HG03457 (cell line): Measurements from ENCODE around the gene LRRC4C.
"Not testable (repeated sequence)": the region's sequence is repeated elsewhere in the genome, so short reads cannot be mapped to it uniquely, and the experiment has no call there.

Experiments
- ATAC-seq: cut with Tn5 transposase; IDR thresholded peaks from one replicate; pipeline ENCODE4 v1.9.1; 2021; ENCODE audit warnings: moderate number of reproducible peaks; ENCODE audit not compliant: unreplicated experiment

The LRRC4C gene

DNA sequence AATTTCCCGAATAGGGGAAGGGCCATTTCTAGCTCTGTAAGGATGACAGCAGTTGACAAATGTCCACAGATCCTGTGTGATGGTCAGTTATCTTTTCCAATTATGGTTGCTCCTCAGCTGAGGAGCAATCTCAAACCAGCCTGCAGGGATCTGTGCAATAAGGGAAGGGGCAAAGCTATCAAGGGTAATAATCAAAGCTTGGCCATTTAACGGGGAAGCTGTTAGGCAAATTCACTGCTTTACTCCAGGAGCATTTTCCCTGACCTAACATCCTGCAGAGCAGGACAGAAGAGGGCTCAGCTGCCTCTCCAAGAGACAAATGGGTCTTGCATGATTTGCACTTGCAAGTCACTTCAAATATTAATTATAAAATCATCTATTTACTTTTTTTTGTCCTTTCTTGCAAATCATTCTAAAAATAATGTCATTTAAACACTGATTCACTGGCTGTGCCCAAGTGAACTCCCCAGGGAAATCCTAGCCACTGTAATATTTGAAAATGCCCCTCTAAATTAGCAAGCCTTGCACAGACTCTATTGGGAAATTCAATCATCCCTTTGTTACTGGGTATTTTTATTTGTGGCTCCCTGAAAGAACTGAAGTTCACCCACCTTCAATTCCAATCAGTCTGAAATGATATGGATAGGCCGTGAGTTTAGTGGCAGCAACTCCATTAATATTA, 1256.7 kb downstream of the LRRC4C start:
- ATAC-seq, result no peak

DNA sequence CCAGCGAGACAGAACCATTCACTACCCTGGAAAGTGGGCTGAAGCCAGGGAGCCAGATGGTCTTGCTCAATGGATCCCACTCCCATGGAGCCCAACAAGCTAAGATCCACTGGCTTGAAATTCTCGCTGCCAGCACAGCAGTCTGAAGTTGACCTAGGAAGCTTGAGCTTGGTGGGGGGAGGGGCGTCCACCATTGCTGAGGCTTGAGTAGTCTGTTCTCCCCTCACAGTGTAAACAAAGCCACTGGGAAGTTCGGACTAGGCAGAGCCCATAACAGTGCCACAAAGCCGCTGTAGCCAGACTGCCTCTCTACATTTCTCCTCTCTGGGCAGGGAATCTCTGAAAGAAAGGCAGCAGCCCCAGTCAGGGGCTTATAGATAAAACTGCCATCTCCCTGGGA, 1266.9 kb downstream of the LRRC4C start:
- ATAC-seq, result not testable (repeated sequence)

GRCh38 chr11:40190294-40190693, 1269.2 kb downstream of the LRRC4C start:
- no peak for ATAC-seq

DNA sequence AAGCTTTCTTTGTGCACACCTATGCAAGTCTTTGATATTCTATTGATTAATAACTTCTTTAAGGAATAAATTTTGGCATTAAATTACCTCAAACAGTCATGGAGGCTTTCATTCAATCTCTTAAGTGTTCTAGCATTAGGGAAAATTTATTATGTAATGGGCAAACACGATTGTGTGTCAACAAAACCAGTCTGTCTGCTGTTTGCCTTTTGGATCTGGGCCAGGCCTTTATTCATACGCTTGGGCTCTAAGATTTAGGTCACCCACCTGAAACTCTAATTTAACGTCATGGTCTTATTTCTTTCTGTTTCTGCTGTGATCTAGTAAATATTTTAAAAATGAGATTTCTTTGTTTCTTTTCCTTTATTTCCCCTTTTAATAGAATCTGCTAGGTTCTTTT, 1270.6 kb downstream of the LRRC4C start:
- ATAC-seq, result no peak

DNA sequence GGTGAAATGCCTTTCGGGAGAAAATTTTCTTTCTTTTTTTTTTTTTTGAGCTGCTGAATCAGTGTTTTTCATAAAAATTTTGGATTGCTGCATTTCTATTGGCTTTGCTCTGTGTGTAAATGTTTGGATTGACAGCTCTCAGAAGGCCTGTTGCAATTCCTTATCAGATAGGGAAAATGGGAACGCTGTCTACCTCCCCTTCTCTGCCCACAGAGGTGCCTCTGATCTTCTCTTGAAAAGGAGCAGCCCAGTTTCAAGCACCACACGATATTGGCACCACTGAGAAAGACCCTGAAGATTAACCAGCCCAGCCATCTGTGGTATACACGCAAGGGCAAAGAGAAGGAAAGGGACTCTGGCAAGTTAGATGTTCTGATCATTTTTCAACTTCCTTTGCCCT, 1272.2 kb downstream of the LRRC4C start:
- ATAC-seq, result no peak

DNA sequence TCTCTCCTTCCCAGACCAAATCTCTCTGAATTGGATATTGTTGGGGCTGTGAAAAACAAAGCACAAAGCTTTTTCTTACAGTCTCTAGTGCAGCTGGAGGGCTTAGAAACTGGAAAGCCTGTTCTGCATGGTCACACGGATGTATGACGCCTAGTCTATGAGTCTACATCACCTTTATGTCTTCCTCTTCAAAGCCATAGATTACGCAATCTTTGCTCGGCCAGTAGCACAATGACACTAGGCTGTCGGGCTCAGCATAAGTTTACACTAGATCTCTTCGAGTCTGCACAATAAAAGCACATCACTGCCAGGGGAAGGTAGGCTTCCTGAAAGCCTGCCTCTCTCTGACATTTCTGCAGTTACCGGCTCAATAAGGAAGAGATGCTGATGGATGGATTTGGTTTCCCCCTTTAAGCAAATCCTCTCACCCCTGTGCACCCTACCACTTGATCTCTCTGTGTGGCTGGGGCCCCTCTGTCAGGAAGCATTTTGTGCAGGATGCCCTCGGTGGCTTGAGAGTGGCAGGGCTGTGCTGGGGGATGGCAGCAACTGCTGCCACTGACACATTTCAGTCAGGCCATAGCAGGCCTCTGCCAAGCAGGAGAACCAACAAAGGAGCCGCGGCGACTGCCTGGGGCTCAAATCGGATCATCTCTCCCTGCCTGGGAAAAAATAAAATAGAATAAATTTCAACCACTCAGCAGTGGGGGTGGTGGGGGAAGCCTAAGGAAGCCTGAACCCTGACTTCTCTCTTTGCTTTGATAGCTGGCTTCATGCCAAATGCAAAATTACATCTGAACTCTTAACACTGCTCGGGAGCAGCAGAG, 1272.8 kb downstream of the LRRC4C start:
- no peak for ATAC-seq

DNA sequence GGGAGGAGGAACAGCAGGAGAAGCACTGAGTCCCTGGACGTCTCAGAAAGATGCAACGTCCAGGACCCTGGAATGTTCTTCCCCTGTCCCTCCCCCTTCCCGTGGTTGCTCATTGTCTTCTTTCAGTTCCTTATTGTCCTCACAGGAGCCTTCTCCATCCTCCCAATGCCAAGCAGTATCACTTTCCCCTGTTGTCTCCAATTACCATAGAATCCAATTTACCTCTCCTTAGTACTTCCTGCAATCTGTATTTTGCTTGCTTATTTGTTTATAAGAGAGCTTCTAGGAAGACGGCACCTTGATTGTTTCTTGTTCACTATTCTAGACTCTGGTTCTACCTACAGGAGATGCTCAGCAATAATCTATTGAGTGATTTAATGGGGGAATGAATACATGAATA, 1273.7 kb downstream of the LRRC4C start:
- no peak for ATAC-seq

GRCh38 chr11:40183073-40184064, 1276.1 kb downstream of the LRRC4C start:
- ATAC-seq, result peak; percentile 82

- ATAC-seq, result no peak
These were observed 1279.9 kb downstream of the LRRC4C start for GRCh38 chr11:40179541-40179940.

DNA sequence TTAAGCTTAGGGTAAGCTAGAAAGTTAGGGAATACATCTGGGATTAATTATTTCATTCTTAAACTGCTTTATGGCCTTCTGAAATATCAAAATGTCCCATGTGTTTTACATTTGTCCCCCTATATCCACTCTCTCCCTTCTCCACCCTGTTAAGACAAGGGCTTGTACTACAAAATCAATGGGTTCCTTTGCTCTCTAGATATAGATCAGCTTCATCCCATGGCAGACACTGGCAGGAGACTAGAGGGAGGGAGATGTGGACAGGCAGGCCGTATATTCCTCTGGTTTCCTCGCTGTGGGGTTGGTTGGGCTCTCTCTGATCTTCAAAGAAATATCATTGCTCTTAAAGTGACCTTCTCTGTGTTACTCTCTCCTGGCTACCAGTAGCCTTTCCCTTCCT, 1281.0 kb downstream of the LRRC4C start:
- no peak for ATAC-seq

- no peak for ATAC-seq
These were observed 1283.5 kb downstream of the LRRC4C start for GRCh38 chr11:40175980-40176379.

DNA sequence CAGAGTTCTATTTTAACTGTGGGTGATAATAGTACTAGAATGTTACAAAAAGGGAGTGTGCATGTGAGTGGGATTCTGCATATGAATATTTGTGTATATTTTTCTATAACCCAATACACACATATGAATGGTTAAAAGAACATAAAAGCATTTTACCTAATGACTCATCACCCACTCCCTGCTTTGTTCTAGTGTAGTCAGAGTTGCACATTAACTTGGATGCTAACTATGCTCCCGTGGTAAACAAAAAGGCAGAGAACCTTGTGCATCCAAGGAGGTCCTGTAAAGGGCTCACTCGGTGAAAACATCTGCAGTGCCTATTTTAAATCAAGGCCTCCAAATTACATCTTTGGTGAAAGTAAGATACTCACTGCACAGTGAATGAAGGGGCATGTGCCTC, 1289.4 kb downstream of the LRRC4C start:
- ATAC-seq, result no peak

GRCh38 chr11:40168414-40168813, 1291.0 kb downstream of the LRRC4C start:
- peak; percentile 86 for ATAC-seq

DNA sequence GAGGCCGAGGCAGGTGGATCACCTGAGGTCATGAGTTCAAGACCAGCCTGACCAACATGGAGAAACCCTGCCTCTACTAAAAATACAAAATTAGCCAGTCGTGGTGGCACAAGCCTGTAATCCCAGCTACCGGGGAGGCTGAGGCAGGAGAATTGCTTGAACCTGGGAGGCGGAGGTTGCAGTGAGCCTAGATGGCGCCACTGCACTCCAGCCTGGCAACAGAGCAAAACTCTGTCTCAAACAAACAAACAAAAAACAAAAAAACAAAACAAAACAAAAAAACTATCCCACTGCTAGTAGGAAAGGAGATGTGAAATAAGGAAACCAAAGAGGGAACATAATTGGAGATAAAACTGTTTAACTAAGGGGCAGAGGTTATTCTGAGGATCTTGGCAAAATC, 1291.6 kb downstream of the LRRC4C start:
- not testable (repeated sequence) for ATAC-seq

DNA sequence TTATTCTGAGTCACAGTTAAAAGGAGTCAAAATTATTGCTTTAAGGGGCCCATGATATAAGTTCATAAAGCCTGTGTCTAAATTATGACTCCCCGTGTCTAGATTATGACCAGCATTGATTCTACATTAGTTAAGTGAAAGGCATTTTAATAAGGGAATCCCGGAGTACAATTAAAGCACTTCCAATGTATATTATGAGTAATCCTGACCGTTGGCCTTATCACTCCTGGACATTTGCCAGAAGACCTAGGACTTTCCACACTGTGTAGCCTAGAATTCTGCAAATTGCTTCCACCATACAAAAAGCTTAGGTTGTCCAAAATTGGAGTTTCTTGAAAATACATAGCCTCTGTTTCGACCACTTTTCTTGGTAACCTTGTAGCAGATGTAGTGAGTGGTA, 1292.6 kb downstream of the LRRC4C start:
- no peak for ATAC-seq

- no peak for ATAC-seq
These were observed 1296.3 kb downstream of the LRRC4C start for GRCh38 chr11:40162901-40163883.

DNA sequence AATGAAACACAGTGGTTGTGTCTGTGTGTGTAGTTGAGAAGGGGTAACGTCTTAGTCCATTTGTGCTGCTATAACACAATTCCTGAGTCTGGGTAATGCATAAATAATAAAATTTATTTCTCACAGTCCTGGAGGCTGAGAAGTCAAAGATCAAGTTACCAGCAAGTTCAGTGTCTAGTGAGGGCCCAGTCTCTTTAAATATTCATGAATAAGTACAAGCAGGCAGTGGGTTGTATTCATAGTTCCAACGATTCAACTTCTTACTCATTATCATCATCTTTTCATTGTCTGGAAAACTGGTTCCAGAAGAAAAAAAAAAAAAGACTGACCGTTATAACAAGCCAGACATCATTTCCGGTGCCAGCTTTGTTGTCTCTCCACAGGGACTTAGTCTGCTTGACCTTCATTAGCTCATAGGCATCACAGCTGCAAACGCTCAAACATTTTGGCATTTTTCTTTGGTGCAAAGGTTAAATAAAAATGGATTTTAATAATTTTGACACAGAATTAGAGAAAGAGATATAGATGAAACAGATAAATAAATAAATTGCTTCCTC, 1297.5 kb downstream of the LRRC4C start:
- no peak for ATAC-seq

DNA sequence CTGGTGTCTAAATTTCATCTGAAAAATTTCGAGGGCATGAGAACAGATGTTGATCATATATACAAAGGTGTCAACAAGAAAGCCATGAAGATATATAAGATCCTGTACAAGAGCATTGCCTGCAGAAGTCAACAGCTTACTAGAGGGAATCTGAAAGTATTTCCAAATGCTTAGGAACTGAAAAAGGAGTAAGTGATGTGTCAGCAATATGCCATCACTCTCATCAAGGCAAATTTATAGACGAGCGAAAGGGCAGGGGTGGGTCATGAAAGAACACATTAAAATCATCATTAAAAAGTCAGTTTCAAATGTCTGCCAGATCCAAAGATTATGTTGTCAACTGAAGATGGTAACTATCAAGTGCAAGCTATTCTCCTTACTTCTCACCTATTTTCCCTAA, 1299.0 kb downstream of the LRRC4C start:
- ATAC-seq, result no peak

GRCh38 chr11:40149721-40150120, 1309.7 kb downstream of the LRRC4C start:
- no peak for ATAC-seq

- ATAC-seq, result no peak
These were observed 1318.9 kb downstream of the LRRC4C start for GRCh38 chr11:40140560-40140959.
